ENCODE data around the gene SEC16A.

SEC16A gene

GRCh38 chr9:136502940-136503550, 20.2 kb upstream of the SEC16A start:
- DNase-seq (ENCODE audit: low read depth in 1 of 2, low spot score in 1 of 2), result no peak
- H3K27ac ChIP-seq (replicated peaks), result no peak overlapping the region
- TF ChIP-seq CTCF (IDR thresholded peaks at IDR 0.05; ENCODE audit: insufficient read depth, low read length) (no peak), REST (IDR thresholded peaks at IDR 0.05; ENCODE audit: insufficient replicate concordance, low read depth) (no peak), POLR2AphosphoS5 (IDR thresholded peaks at IDR 0.05; ENCODE audit: low read depth) (no peak), GABPA (IDR thresholded peaks at IDR 0.05; ENCODE audit: low read depth) (no peak), SPI1 (IDR thresholded peaks at IDR 0.05; ENCODE audit: borderline replicate concordance, low read depth) (no peak)
- H3K4me3 ChIP-seq (replicated peaks; ENCODE audit: insufficient read depth, low read length), result no peak overlapping the region
- no peaks in the 10 kb centered on the region for H3K27me3 ChIP-seq (ENCODE audit: insufficient read depth, poor library complexity, severe bottlenecking)

- no peak for DNase-seq (ENCODE audit: low read depth in 1 of 2, low spot score in 1 of 2)
- TF ChIP-seq CTCF (IDR thresholded peaks at IDR 0.05; ENCODE audit: insufficient read depth, low read length) (no peak), REST (IDR thresholded peaks at IDR 0.05; ENCODE audit: insufficient replicate concordance, low read depth) (no peak), SPI1 (IDR thresholded peaks at IDR 0.05; ENCODE audit: borderline replicate concordance, low read depth) (no peak), GABPA (IDR thresholded peaks at IDR 0.05; ENCODE audit: low read depth) (no peak), POLR2AphosphoS5 (IDR thresholded peaks at IDR 0.05; ENCODE audit: low read depth) (no peak)
- H3K27ac ChIP-seq (replicated peaks), result no peak overlapping the region
- no peaks in the 10 kb centered on the region for H3K27me3 ChIP-seq (ENCODE audit: insufficient read depth, poor library complexity, severe bottlenecking)
- no peak overlapping the region for H3K4me3 ChIP-seq (replicated peaks; ENCODE audit: insufficient read depth, low read length)
Measured at GRCh38 chr9:136502196-136502595, 19.4 kb upstream of the SEC16A start.

- H3K27ac ChIP-seq (replicated peaks), result no peak overlapping the region
- no peaks in the 10 kb centered on the region for H3K27me3 ChIP-seq (ENCODE audit: insufficient read depth, poor library complexity, severe bottlenecking)
- DNase-seq (ENCODE audit: low read depth in 1 of 2, low spot score in 1 of 2), result no peak
- no peak overlapping the region for H3K4me3 ChIP-seq (replicated peaks; ENCODE audit: insufficient read depth, low read length)
- TF ChIP-seq CTCF (IDR thresholded peaks at IDR 0.05; ENCODE audit: insufficient read depth, low read length), result no peak
- no peak for TF ChIP-seq REST (IDR thresholded peaks at IDR 0.05; ENCODE audit: insufficient replicate concordance, low read depth)
- TF ChIP-seq POLR2AphosphoS5 (IDR thresholded peaks at IDR 0.05; ENCODE audit: low read depth), result no peak
- TF ChIP-seq GABPA (IDR thresholded peaks at IDR 0.05; ENCODE audit: low read depth), result no peak
- TF ChIP-seq SPI1 (IDR thresholded peaks at IDR 0.05; ENCODE audit: borderline replicate concordance, low read depth), result no peak
Measured at GRCh38 chr9:136501686-136502085, 18.8 kb upstream of the SEC16A start.
